Measurements from ENCODE around the gene TLE3.

The TLE3 gene

DNA sequence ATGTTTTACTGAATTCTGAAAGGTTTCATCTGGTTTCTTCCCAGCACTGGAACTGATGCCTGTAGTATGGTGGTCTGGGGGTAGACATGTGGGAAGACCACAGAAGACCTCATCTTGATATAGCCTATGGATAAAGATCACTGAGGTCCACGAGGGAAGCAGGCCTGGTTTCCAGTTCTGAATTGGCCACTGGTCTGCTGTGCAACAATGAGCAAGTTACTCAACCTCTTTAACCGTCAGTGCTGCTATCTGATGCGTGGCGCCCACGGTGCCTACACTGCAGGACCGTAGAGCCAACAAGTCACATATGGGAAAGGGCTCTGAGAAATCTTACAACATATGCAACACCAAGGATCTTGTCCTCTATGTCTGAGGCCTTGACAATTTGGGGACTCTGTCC, 13.3 kb downstream of the TLE3 start:
- DNase-seq (ENCODE audit: low read depth, low spot score): no peak

- DNase-seq (ENCODE audit: low read depth, low spot score): no peak
Measured at GRCh38 chr15:70083946-70084345, 13.8 kb downstream of the TLE3 start.

DNA sequence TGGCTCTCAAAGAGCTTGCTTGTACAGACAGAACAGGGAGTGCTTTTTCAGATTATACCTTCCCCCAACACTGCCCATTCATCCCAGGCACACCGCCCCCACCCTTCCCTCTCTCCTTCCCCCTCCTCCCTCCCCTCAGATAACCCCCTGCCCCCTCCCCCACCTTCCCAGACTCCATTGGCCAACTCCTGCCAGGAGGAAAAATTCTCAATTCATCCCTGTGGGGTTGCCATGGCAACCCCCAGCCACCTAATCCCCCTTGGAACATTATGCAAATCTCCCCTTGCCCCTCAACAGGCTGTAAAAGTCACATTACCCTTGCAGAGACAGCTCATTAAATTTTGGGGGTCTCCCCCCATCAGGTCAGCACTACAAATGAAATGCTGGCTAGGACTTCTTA, 14.3 kb downstream of the TLE3 start:
- peak; percentile 69 for DNase-seq (ENCODE audit: low read depth, low spot score)

GRCh38 chr15:70082281-70082900, 15.3 kb downstream of the TLE3 start:
- DNase-seq (ENCODE audit: low read depth, low spot score): no peak

DNA sequence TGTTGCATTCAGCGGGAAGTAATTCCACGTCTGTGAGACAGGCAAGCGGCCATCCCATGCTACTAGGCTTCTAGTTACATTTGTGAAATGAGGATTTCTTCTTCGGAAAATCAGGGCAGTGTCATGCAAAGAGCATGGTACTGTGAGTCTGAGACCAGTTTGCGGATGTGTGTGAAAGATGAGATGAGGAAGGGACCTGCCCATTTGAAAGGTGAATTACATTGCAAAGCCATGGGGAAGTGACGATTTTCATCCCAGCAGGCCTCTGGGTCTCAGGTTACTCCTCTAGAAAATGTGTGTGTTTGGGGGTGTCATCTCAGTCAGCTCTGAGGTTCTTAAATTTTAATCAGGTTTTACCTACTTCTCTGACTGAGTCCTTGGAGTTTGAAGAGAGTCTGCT, 16.1 kb downstream of the TLE3 start:
- DNase-seq (ENCODE audit: low read depth, low spot score): no peak

DNA sequence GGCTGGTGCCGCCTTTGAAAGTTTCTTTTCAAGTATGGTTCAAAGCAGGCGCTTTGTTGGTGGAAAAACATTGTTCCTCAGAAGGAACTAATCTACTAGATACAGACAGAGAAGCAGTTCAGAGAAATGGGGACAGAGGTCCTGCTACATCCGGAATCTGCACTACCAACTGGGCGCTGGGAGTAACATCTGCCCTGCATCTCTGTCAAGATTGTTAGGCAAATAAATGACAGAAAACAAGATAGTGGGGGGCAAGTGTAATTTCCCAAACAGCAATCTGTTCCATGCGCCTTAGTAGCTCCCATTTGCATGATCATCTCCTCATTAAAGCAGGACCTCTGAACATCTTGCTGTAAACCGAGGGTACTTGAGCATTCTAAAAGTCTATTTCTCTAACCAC, 17.4 kb downstream of the TLE3 start:
- DNase-seq (ENCODE audit: low read depth, low spot score): no peak

DNA sequence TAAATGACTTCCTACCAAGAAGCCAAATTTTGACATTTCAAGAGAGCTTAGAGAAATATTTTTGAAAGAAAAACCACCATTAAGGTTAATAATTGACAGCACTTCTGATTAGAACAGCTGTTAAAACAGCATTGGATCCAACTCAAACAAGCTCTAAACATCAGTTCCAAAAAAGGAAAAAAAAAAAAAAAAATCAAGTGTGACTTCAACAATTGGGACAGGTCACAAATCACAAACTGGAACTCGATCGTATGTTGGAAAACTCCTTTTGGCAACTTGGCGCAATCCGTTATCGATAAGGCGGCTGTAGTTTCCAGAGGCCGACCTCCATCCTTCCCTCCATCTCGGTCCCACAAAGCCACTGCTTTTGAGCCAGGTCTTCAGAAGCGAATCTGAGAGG, 17.8 kb downstream of the TLE3 start:
- no peak for DNase-seq (ENCODE audit: low read depth, low spot score)

GRCh38 chr15:70078578-70079417, 18.9 kb downstream of the TLE3 start:
- no peak for DNase-seq (ENCODE audit: low read depth, low spot score)

- DNase-seq (ENCODE audit: low read depth, low spot score): no peak
Measured at GRCh38 chr15:70077188-70078147, 20.2 kb downstream of the TLE3 start.

- no peak for DNase-seq (ENCODE audit: low read depth, low spot score)
Measured at GRCh38 chr15:70074380-70074779, 23.3 kb downstream of the TLE3 start.

- DNase-seq (ENCODE audit: low read depth, low spot score): no peak
Measured at GRCh38 chr15:70072479-70072878, 25.2 kb downstream of the TLE3 start.

DNA sequence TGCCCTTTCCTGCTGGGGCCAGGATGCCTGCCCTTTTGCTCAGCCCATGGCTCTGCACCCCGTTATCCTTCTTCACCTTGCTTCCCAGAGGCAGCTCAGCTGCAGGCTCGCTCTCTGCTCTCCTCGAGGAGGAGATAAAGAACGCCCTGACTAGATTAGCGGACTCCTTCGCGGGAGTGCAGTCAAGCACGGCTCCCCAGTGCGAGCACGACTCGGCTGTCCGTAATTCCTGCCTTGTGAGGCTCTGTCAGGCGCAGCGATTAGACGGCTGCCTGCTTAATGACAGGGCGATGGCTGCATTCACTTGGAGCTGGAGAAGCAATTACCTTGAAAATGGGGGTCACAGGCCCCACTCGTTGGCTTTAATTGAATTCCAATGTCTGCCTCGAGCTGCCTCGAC, 25.9 kb downstream of the TLE3 start:
- no peak for DNase-seq (ENCODE audit: low read depth, low spot score)

DNA sequence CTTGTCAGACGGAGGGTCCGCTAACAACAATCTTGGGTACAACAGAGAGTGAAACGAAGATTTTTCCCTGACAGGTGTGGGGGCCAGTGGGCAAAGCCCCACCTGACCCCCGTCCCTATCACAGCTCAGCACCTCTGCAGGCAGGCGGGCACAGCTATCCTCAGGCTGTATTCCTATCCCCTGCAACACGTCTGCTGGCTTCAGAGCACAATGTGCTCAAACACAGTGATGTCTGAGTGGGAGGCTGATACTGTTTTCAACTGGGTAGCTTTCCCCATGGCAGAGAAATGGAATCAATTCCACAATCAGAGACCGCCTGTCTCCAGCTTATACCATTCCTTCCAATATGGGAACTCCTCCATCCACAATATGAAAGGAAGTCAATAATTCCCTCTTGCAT, 28.0 kb downstream of the TLE3 start:
- no peak for DNase-seq (ENCODE audit: low read depth, low spot score)

DNA sequence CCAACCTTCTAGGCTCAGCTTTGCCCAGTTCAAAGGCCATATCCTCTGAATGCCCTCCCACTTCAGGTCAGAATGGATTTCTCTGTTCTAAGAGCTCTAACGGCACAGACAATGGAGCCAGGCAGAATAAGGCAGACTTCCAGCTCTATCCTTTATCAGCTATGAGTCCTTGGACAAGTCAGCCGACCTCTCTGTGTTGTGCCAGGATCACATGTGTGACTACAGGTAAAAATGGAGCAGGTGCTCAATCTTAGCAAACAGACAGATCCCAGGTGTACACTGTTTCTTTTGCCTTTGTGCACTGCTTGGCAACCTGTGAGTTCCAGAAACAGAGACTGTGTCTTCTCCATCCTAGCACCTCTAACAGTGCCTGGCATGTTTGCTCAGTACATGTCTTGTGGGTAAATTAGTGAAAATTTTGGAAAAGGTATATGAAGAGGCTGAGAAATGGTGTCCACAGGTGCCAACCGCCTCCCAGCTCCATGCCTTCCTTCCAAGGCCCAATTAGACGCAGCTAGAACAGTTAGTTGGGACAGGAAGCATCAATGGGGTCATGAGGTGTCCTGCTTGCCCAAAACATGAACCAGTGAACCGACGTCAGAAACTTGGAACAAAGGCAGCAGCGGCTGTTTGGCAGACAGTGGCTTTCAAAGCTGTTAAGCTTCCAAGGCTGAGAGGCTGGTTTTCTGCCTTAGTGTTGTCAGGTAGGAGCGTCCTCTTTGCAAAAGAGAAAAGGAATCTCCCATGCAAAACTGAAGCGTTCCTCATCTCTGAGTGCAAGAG, 28.7 kb downstream of the TLE3 start:
- no peak for DNase-seq (ENCODE audit: low read depth, low spot score)

- DNase-seq (ENCODE audit: low read depth, low spot score): no peak
Measured at GRCh38 chr15:70067681-70068080, 30.0 kb downstream of the TLE3 start.

DNA sequence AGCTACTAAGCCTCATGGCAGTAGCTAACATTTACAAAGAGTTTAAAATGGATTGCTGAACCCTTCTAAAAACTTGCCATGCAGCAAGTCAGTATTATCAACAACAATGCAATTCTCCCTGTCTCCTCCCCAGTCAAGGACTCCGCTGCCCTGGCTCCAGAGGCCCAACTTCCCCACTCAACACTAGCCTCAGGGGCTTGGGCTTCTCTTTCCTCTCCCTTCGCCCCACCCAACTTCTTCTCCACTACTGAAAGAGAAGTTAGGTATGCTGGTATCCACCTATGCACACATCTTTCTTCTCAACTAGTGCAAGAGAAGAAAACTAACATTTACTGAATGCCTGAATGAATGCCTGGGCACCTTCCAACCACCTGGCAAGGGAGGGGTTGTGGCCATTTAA, 30.7 kb downstream of the TLE3 start:
- peak; percentile 40 for DNase-seq (ENCODE audit: low read depth, low spot score)

DNA sequence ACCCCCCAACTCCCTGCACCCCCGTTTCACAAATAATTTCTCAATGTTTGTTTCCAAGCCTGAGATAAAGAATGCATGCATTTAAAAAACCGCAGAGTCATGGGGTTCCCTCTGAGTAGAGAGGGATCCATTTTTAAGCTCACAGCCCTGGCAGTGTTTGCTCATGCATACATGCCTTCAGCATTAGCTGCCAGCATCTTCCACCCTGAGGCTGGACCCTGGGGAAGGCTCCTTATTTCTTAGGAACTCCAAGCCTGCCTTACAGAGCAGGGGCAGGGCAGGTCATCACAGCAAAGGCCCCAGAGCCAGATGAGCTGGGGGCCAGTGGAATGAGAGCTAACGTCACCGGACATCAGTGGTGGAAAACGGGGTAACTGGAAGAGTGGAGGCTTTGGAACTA, 31.3 kb downstream of the TLE3 start:
- DNase-seq (ENCODE audit: low read depth, low spot score): peak; percentile 44

GRCh38 chr15:70066004-70066403, 31.7 kb downstream of the TLE3 start:
- DNase-seq (ENCODE audit: low read depth, low spot score): no peak

DNA sequence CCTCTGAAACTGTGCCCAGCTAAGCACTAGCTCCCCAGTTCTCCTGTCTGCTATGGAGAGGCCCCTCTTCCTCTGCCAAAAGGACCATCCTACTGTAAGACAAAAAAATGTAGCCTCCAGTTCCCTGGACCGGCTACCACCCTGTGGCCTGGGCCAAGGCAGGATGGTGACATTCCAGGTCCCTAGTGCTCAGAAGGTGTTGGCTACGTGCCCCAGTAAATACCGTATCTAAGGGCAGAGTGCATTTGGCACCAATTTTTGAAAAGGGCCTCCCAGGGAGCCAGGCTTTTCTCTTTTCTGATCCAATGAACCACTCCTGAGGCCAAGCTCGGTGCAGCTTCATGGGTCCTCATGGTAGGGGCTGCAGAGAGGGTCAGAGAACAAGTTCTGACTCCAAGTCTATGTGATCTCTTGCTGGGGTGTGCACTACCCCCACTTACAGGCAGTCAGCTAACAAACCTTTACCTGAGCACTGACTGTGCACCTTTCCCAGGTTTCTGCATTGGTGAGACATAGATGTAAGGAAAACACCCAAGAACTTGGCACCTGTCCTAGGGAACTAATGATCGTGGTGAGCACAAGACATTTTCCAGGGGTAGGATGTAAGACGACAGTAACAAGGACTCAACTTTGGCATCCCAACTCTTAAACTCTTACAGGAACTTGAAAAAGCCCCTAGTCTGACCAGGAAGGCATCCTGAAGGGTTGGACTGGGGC, 32.6 kb downstream of the TLE3 start:
- DNase-seq (ENCODE audit: low read depth, low spot score): no peak

DNA sequence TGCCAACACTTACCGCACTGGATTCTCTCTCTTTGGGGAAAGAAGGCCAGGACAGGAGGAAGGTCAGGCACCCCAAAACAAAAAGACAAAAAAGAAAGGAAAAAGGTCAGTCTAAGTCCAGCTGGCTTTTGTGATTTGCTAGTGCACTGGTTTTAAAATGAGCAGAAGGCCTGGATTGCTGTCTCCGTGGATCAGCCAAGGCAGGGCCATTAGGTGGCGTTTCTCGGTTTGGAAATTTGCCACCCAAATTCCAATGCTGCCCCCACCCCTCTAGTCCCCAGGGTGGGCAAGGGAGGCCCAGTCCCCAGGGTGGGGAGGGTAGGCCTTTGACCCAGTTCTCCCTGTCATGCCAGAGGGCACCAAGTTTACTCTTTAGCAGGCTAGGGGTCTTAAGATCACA, 33.3 kb downstream of the TLE3 start:
- DNase-seq (ENCODE audit: low read depth, low spot score): no peak

GRCh38 chr15:70063980-70064379, 33.7 kb downstream of the TLE3 start:
- peak; percentile 36 for DNase-seq (ENCODE audit: low read depth, low spot score)
